ENCODE results near the gene PHYKPL. TPM values are rescaled to one million over a fixed set of nuclear protein-coding genes. Genes with fewer than 3 reads are reported as not detected.

The PHYKPL gene
- polyA plus RNA-seq, 6 donors from 2014 or later: 42.4 to 72.9 (median 53.3) TPM

GRCh38 chr5:178223196-178223773 is 9.3 kb downstream of the PHYKPL start:
- peaks cover 40 to 55% (median 46%) of the 10 kb centered on the region in 3 donors for H3K4me1 Mint-ChIP-seq
- no peaks in the 10 kb centered on the region for H3K27me3 Mint-ChIP-seq
- peaks cover 16 to 27% of the 10 kb centered on the region in 2 donors for H3K36me3 Mint-ChIP-seq
- no peaks in the 10 kb centered on the region for H3K9me3 Mint-ChIP-seq
- ATAC-seq (ENCODE audit: low read depth in 2 of 2) (no peak), DNase-seq (no peak)
- peak overlapping the region in 2 of 8 donors; percentile 44 to 89 for H3K4me3 Mint-ChIP-seq
- H3K27ac Mint-ChIP-seq: peak overlapping the region in 3 of 6 donors; percentile 37 to 94 (median 60)

GRCh38 chr5:178222292-178222691 is 10.3 kb downstream of the PHYKPL start:
- no peak overlapping the region for H3K4me3 Mint-ChIP-seq
- no peak for DNase-seq
- H3K27me3 Mint-ChIP-seq: no peaks in the 10 kb centered on the region
- peaks cover 33 to 46% (median 37%) of the 10 kb centered on the region in 3 donors for H3K4me1 Mint-ChIP-seq
- peak overlapping the region in 1 of 6 donors; percentile 26 for H3K27ac Mint-ChIP-seq
- no peaks in the 10 kb centered on the region for H3K9me3 Mint-ChIP-seq
- ATAC-seq (ENCODE audit: low read depth in 2 of 2): no peak
- H3K36me3 Mint-ChIP-seq: peaks cover 10 to 18% of the 10 kb centered on the region in 2 donors

- no peaks in the 10 kb centered on the region for H3K9me3 Mint-ChIP-seq
- ATAC-seq (ENCODE audit: low read depth in 2 of 2) (no peak), DNase-seq (no peak)
- H3K36me3 Mint-ChIP-seq: peaks cover 6 to 14% of the 10 kb centered on the region in 2 donors
- peaks cover 28 to 41% (median 35%) of the 10 kb centered on the region in 3 donors for H3K4me1 Mint-ChIP-seq
- H3K4me3 Mint-ChIP-seq: peak overlapping the region in 1 of 8 donors; percentile 22
- no peaks in the 10 kb centered on the region for H3K27me3 Mint-ChIP-seq
- peak overlapping the region in 3 of 6 donors; percentile 4 to 83 (median 26) for H3K27ac Mint-ChIP-seq
Observed at GRCh38 chr5:178221853-178222252, 10.7 kb downstream of the PHYKPL start.

- Mint-ChIP-seq H3K4me3 (no peak overlapping the region), H3K27me3 (no peaks in the 10 kb centered on the region), H3K9me3 (no peaks in the 10 kb centered on the region), H3K27ac (peak overlapping the region in 4 of 6 donors; percentile 2 to 83 (median 22)), H3K36me3 (peaks cover 0 to 18% of the 10 kb centered on the region in 2 donors), H3K4me1 (peaks cover 29 to 40% (median 32%) of the 10 kb centered on the region in 3 donors)
- no peak for ATAC-seq (ENCODE audit: low read depth in 2 of 2)
- no peak for DNase-seq
Observed at GRCh38 chr5:178221282-178221681, 11.3 kb downstream of the PHYKPL start.

GRCh38 chr5:178218827-178219226 is 13.8 kb downstream of the PHYKPL start:
- no peak overlapping the region for H3K27ac Mint-ChIP-seq
- ATAC-seq (ENCODE audit: low read depth in 2 of 2) (no peak), DNase-seq (no peak)
- peak overlapping the region in 1 of 8 donors; percentile 44 for H3K4me3 Mint-ChIP-seq
- H3K4me1 Mint-ChIP-seq: peaks cover 35 to 41% (median 35%) of the 10 kb centered on the region in 3 donors
- H3K9me3 Mint-ChIP-seq: no peaks in the 10 kb centered on the region
- H3K36me3 Mint-ChIP-seq: peaks cover 0 to 14% of the 10 kb centered on the region in 2 donors
- H3K27me3 Mint-ChIP-seq: no peaks in the 10 kb centered on the region

GRCh38 chr5:178218237-178218776 is 14.3 kb downstream of the PHYKPL start:
- no peaks in the 10 kb centered on the region for H3K9me3 Mint-ChIP-seq
- no peak overlapping the region for H3K27ac Mint-ChIP-seq
- peaks cover 0 to 12% of the 10 kb centered on the region in 2 donors for H3K36me3 Mint-ChIP-seq
- no peaks in the 10 kb centered on the region for H3K27me3 Mint-ChIP-seq
- ATAC-seq (ENCODE audit: low read depth in 2 of 2): no peak
- no peak overlapping the region for H3K4me3 Mint-ChIP-seq
- no peak for DNase-seq
- peaks cover 34 to 41% (median 35%) of the 10 kb centered on the region in 3 donors for H3K4me1 Mint-ChIP-seq

- Mint-ChIP-seq H3K27ac (peak overlapping the region in 2 of 6 donors; percentile 19 to 37), H3K36me3 (peaks cover 0 to 7% of the 10 kb centered on the region in 2 donors)
Observed at GRCh38 chr5:178216779-178217178, 15.8 kb downstream of the PHYKPL start.

GRCh38 chr5:178216088-178216534 is 16.5 kb downstream of the PHYKPL start:
- H3K27me3 Mint-ChIP-seq: no peaks in the 10 kb centered on the region
- DNase-seq (no peak), ATAC-seq (ENCODE audit: low read depth in 2 of 2) (peak in 1 of 2 donors; percentile 53)
- no peaks in the 10 kb centered on the region for H3K9me3 Mint-ChIP-seq
- peak overlapping the region in 4 of 6 donors; percentile 37 to 60 (median 48) for H3K27ac Mint-ChIP-seq
- peak overlapping the region in 1 of 8 donors; percentile 70 for H3K4me3 Mint-ChIP-seq
- peaks cover 0 to 7% of the 10 kb centered on the region in 2 donors for H3K36me3 Mint-ChIP-seq
- peaks cover 19 to 37% (median 22%) of the 10 kb centered on the region in 3 donors for H3K4me1 Mint-ChIP-seq

More at GRCh38 chr5:178216779-178217178, 15.8 kb downstream of the PHYKPL start:
- H3K4me3 Mint-ChIP-seq: no peak overlapping the region
- H3K9me3 Mint-ChIP-seq: no peaks in the 10 kb centered on the region
- ATAC-seq (ENCODE audit: low read depth in 2 of 2) (no peak), DNase-seq (no peak)
- H3K27me3 Mint-ChIP-seq: no peaks in the 10 kb centered on the region
- peaks cover 25 to 44% (median 28%) of the 10 kb centered on the region in 3 donors for H3K4me1 Mint-ChIP-seq

- no peak for DNase-seq
- no peak overlapping the region for H3K4me3 Mint-ChIP-seq
- H3K9me3 Mint-ChIP-seq: no peaks in the 10 kb centered on the region
- H3K36me3 Mint-ChIP-seq: peaks cover 0 to 7% of the 10 kb centered on the region in 2 donors
- no peaks in the 10 kb centered on the region for H3K27me3 Mint-ChIP-seq
- no peak for ATAC-seq (ENCODE audit: low read depth in 2 of 2)
- peak overlapping the region in 3 of 6 donors; percentile 37 to 59 (median 37) for H3K27ac Mint-ChIP-seq
- peaks cover 16 to 31% (median 17%) of the 10 kb centered on the region in 3 donors for H3K4me1 Mint-ChIP-seq
Observed at GRCh38 chr5:178215280-178216002, 17.2 kb downstream of the PHYKPL start.

- Mint-ChIP-seq H3K9me3 (no peaks in the 10 kb centered on the region), H3K4me3 (no peak overlapping the region), H3K27ac (peak overlapping the region in 4 of 6 donors; percentile 32 to 74 (median 60)), H3K36me3 (peaks cover 8 to 19% of the 10 kb centered on the region in 2 donors), H3K27me3 (no peaks in the 10 kb centered on the region), H3K4me1 (peaks cover 15 to 38% (median 17%) of the 10 kb centered on the region in 3 donors)
- no peak for ATAC-seq (ENCODE audit: low read depth in 2 of 2)
- DNase-seq: no peak
Observed at GRCh38 chr5:178214160-178214803, 18.3 kb downstream of the PHYKPL start.

GRCh38 chr5:178213748-178214151 is 18.9 kb downstream of the PHYKPL start:
- no peak for ATAC-seq (ENCODE audit: low read depth in 2 of 2)
- Mint-ChIP-seq H3K36me3 (peaks cover 12 to 21% of the 10 kb centered on the region in 2 donors), H3K9me3 (no peaks in the 10 kb centered on the region), H3K4me3 (peak overlapping the region in 1 of 8 donors; percentile 43), H3K27me3 (no peaks in the 10 kb centered on the region), H3K4me1 (peaks cover 15 to 41% (median 17%) of the 10 kb centered on the region in 3 donors), H3K27ac (peak overlapping the region in 3 of 6 donors; percentile 66 to 74 (median 74))
- DNase-seq: no peak

GRCh38 chr5:178213003-178213461 is 19.6 kb downstream of the PHYKPL start:
- H3K27ac Mint-ChIP-seq: peak overlapping the region in 3 of 6 donors; percentile 66 to 83 (median 74)
- no peak overlapping the region for H3K4me3 Mint-ChIP-seq
- no peaks in the 10 kb centered on the region for H3K27me3 Mint-ChIP-seq

More at GRCh38 chr5:178213003-178213461, 19.6 kb downstream of the PHYKPL start:
- DNase-seq: no peak
- Mint-ChIP-seq H3K4me1 (peaks cover 16 to 44% (median 19%) of the 10 kb centered on the region in 3 donors), H3K9me3 (no peaks in the 10 kb centered on the region), H3K36me3 (peaks cover 12 to 25% of the 10 kb centered on the region in 2 donors)
- ATAC-seq (ENCODE audit: low read depth in 2 of 2): no peak
